Measurements from ENCODE around the gene HDAC10.
A peak's percentile ranks its signal among the peaks of the same experiment; 100 is the strongest.

The HDAC10 gene

GRCh38 chr22:50219800-50220602, 31.1 kb downstream of the HDAC10 start:
- no peak for TF ChIP-seq CTCF (conservative IDR thresholded peaks at IDR 0.05; ENCODE audit: low read depth, low read length)
- DNase-seq (ENCODE audit: low read depth), result no peak

GRCh38 chr22:50218996-50219727, 31.9 kb downstream of the HDAC10 start:
- DNase-seq (ENCODE audit: low read depth), result peak; percentile 51
- H3K4me3 ChIP-seq (ENCODE audit: low read length), result no peak overlapping the region
- no peak for TF ChIP-seq CTCF (conservative IDR thresholded peaks at IDR 0.05; ENCODE audit: low read depth, low read length)

More at GRCh38 chr22:50219800-50220602, 31.1 kb downstream of the HDAC10 start:
- no peak overlapping the region for H3K4me3 ChIP-seq (ENCODE audit: low read length)

- no peak overlapping the region for H3K4me3 ChIP-seq (ENCODE audit: low read length)
- no peak for TF ChIP-seq CTCF (conservative IDR thresholded peaks at IDR 0.05; ENCODE audit: low read depth, low read length)
- DNase-seq (ENCODE audit: low read depth), result no peak
Observed at GRCh38 chr22:50218153-50218995, 32.7 kb downstream of the HDAC10 start.

- H3K4me3 ChIP-seq (ENCODE audit: low read length), result no peak overlapping the region
- DNase-seq (ENCODE audit: low read depth), result no peak
- TF ChIP-seq CTCF (conservative IDR thresholded peaks at IDR 0.05; ENCODE audit: low read depth, low read length), result no peak
Observed at GRCh38 chr22:50217543-50218152, 33.4 kb downstream of the HDAC10 start.

- TF ChIP-seq CTCF (conservative IDR thresholded peaks at IDR 0.05; ENCODE audit: low read depth, low read length), result no peak
- no peak overlapping the region for H3K4me3 ChIP-seq (ENCODE audit: low read length)
- no peak for DNase-seq (ENCODE audit: low read depth)
Observed at GRCh38 chr22:50216684-50217520, 34.2 kb downstream of the HDAC10 start.
